ENCODE results near the gene PAQR7. TPM values are rescaled to one million over a fixed set of nuclear protein-coding genes. Genes with fewer than 3 reads are reported as not detected.

Gene PAQR7
- total RNA-seq, 2 experiments from 2014 or later, result 1.1 to 1.5 TPM

DNA sequence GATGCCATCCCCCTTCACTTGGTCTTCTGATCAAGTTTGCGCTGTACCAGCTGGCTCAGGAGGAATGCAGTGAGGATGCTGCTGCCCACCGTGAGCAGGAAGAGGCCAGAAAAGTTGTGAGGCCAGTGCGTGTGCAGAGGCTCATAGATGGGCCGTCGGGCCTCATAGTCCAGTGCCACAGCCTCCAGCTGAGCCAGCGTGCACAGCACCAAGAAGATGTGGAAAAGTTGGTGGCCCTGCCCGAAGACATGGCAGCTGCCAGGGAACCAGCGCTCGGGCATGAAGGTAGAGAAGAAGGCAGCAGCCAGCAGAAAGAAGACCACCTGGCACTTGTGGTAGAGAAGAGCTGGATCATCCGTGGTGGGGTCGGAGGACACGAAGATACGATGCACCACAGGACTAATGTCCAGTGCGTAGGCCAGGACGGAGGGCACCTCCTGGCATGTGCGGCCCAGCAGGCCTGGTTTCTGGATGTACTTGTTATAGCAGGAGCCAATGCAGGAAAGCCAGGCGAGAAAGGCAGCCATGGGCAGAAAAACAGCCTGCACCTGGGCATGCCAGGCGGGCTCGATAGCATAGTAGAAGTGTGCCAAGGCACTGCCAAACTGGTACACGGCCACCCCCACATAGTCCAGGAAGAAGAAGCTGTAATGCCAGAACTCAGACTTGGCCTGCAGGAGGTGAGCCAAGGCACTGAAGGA is 12.6 kb downstream of the PAQR7 start:
- Mint-ChIP-seq H3K27me3 (no peaks in the 10 kb centered on the region), H3K9me3 (no peaks in the 10 kb centered on the region), H3K4me3 (no peak overlapping the region), H3K36me3 (ENCODE audit: low read depth) (no peaks in the 10 kb centered on the region), H3K27ac (no peak overlapping the region), H3K4me1 (ENCODE audit: low read depth) (peaks cover 20% of the 10 kb centered on the region)
- POLR2A ChIA-PET, result interaction anchor here (0.8 kb wide), 1 partner anchor 43 kb away, joined by 3 read pairs; the partner anchor contains the start of gene MTFR1L
- Histone ChIP-seq H3K4me3 (ENCODE audit: low read length) (no peak overlapping the region), H3K27me3 (ENCODE audit: control insufficient read depth in 1 of 2, insufficient read depth in 2 of 2, low read length in 2 of 2) (no peaks in the 10 kb centered on the region), H3K4me1 (ENCODE audit: insufficient read depth, low read length) (peaks cover 22% of the 10 kb centered on the region), H3K27ac (ENCODE audit: low read depth in 1 of 2, low read length in 2 of 2) (no peak overlapping the region), H3K36me3 (ENCODE audit: insufficient read depth, low read length) (no peaks in the 10 kb centered on the region), H3K9me3 (ENCODE audit: control insufficient read depth in 1 of 2, insufficient read depth in 1 of 2, low read length in 2 of 2) (no peaks in the 10 kb centered on the region)
- TF ChIP-seq, protein P1, sequence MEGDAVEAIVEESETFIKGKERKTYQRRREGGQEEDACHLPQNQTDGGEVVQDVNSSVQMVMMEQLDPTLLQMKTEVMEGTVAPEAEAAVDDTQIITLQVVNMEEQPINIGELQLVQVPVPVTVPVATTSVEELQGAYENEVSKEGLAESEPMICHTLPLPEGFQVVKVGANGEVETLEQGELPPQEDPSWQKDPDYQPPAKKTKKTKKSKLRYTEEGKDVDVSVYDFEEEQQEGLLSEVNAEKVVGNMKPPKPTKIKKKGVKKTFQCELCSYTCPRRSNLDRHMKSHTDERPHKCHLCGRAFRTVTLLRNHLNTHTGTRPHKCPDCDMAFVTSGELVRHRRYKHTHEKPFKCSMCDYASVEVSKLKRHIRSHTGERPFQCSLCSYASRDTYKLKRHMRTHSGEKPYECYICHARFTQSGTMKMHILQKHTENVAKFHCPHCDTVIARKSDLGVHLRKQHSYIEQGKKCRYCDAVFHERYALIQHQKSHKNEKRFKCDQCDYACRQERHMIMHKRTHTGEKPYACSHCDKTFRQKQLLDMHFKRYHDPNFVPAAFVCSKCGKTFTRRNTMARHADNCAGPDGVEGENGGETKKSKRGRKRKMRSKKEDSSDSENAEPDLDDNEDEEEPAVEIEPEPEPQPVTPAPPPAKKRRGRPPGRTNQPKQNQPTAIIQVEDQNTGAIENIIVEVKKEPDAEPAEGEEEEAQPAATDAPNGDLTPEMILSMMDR (IDR thresholded peaks at IDR 0.05), result no peak
- ATAC-seq (ENCODE audit: poor library complexity) (no peak), DNase-seq (no peak)
- CTCF ChIA-PET, result no interaction called here
- intact Hi-C loops (cut with DNase I, micrococcal nuclease), result no loop called here

DNA sequence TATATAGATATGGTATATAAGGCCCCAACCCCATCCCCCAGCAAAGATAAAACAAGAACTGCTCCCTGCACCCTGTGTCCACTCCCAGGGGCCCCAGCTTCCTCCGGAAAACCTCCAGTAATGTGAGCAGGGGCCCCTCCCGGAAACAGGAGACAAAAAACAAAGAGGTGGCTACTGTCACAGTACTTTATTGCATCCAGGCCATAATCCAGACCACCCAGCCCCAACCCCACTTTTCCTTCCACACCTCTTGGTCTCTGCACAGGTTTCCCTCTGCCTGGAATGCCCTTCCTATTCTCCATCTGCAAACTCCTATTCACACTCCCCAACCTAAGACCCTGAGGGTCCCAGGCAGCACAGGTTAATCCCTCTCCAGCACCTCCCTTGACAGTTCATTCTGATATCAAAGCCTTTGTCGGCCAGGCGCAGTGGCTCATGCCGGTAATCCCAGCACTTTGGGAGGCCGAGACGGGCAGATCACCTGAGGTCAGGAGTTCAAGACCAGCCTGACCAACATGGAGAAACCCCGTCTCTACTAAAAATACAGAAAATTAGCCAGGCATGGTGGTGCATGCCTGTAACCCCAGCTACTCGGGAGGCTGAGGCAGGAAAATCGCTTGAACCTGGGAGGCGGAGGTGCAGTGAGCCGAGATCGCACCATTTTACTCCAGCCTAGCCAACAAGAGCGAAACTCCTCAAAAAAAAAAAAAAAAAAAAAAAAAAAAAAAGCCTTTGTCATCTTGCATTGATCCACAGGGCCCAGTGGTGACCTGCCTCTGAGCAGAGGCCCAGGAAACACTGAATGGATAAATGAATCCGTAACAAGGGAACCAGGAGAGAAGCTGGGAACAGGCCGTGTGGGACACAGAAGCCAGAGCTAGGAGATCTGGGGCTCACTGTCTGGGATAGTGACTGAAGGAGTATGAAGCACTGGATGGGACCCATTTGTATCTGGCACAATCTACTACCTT is 13.9 kb downstream of the PAQR7 start:
- peak overlapping the region; percentile 49 for H3K4me3 Mint-ChIP-seq
- CTCF ChIA-PET, result no interaction called here
- intact Hi-C loops (cut with DNase I, micrococcal nuclease), result no loop called here

More for the DNA sequence above, 13.9 kb downstream of the PAQR7 start:
- Mint-ChIP-seq H3K27ac (no peak overlapping the region), H3K36me3 (ENCODE audit: low read depth) (no peaks in the 10 kb centered on the region), H3K27me3 (no peaks in the 10 kb centered on the region), H3K9me3 (no peaks in the 10 kb centered on the region), H3K4me1 (ENCODE audit: low read depth) (peaks cover 20% of the 10 kb centered on the region)
- Histone ChIP-seq H3K27ac (ENCODE audit: low read depth in 1 of 2, low read length in 2 of 2) (no peak overlapping the region), H3K9me3 (ENCODE audit: control insufficient read depth in 1 of 2, insufficient read depth in 1 of 2, low read length in 2 of 2) (no peaks in the 10 kb centered on the region), H3K4me1 (ENCODE audit: insufficient read depth, low read length) (peaks cover 22% of the 10 kb centered on the region), H3K27me3 (ENCODE audit: control insufficient read depth in 1 of 2, insufficient read depth in 2 of 2, low read length in 2 of 2) (no peaks in the 10 kb centered on the region), H3K36me3 (ENCODE audit: insufficient read depth, low read length) (no peaks in the 10 kb centered on the region), H3K4me3 (ENCODE audit: low read length) (no peak overlapping the region)
- POLR2A ChIA-PET, result interaction anchor here (0.8 kb wide), 1 partner anchor 14 kb away, joined by 4 read pairs; the partner anchor contains the start of gene PAQR7
- TF ChIP-seq, protein P1 (IDR thresholded peaks at IDR 0.05), result no peak
- DNase-seq (no peak), ATAC-seq (ENCODE audit: poor library complexity) (no peak)

Data from CD4-positive, alpha-beta T cell (primary cell).